ENCODE results near the gene KRTAP5-9.
"Not testable (repeated sequence)": the region's sequence is repeated elsewhere in the genome, so short reads cannot be mapped to it uniquely, and the experiment has no call there.

Gene KRTAP5-9

DNA sequence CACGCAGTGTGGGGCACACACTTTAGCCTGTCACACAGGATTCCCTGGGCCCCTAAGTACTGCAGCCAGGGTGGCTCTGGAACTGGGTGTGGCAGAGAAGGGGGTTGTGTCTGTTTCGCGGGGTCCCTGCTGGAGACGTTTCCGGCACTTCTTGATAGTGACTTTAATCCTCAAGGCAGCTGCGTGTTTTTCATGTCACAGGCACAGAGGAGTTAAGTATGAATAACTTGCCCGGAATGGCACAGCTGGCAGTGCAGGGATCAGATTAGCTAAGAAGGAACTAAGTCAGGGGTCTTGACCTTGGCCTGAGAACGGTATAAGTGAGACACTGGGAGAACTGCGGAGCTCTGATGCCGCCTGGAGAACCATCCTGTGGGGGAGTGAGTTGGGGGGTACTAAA, 28.7 kb upstream of the KRTAP5-9 start:
- TF ChIP-seq, protein P1, sequence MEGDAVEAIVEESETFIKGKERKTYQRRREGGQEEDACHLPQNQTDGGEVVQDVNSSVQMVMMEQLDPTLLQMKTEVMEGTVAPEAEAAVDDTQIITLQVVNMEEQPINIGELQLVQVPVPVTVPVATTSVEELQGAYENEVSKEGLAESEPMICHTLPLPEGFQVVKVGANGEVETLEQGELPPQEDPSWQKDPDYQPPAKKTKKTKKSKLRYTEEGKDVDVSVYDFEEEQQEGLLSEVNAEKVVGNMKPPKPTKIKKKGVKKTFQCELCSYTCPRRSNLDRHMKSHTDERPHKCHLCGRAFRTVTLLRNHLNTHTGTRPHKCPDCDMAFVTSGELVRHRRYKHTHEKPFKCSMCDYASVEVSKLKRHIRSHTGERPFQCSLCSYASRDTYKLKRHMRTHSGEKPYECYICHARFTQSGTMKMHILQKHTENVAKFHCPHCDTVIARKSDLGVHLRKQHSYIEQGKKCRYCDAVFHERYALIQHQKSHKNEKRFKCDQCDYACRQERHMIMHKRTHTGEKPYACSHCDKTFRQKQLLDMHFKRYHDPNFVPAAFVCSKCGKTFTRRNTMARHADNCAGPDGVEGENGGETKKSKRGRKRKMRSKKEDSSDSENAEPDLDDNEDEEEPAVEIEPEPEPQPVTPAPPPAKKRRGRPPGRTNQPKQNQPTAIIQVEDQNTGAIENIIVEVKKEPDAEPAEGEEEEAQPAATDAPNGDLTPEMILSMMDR (IDR thresholded peaks at IDR 0.05; ENCODE audit: low read depth, low read length, missing control alignments) = no peak
- H3K4me3 ChIP-seq (replicated peaks; ENCODE audit: low read depth, low read length) = no peak overlapping the region
- no peak for DNase-seq (ENCODE audit: extremely low read depth, low read depth)

DNA sequence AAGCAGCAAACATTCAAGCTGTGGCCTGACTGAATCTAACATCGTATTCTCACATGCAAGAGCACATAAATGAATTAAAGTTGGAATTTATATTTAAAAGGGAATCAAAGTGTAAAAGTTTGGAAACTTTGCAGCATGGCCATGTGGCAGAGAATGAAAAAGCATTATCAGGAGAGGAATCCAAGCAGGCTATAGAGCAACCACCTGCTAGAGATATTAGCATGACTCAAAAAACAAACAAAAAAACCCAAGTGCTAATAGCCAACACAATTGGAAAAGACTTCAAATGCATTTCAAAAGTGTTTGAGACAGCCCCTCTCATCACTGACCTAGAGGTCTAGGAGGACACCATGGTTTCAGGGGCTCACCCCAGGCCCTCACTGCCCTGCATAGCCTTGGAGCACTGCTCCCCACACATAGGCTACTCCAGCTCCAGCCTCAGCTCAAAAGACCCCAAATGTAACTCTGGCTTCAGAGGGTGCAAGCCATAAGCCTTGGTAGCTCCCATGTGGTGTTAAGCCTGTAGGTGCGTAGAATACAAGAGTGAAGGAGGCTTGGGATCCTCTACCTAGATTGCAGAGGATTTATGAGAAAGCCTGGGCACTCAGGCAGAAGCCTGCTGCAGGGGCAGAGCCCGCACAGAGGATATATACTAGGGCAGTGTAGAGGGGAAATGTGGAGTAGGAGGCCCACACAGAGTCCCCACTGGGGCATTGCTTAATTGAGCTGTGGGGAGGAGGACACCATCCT, 22.9 kb upstream of the KRTAP5-9 start:
- TF ChIP-seq, protein P1 (IDR thresholded peaks at IDR 0.05; ENCODE audit: low read depth, low read length, missing control alignments) = no peak
- H3K4me3 ChIP-seq (replicated peaks; ENCODE audit: low read depth, low read length) = no peak overlapping the region
- no peak for DNase-seq (ENCODE audit: extremely low read depth, low read depth)

DNA sequence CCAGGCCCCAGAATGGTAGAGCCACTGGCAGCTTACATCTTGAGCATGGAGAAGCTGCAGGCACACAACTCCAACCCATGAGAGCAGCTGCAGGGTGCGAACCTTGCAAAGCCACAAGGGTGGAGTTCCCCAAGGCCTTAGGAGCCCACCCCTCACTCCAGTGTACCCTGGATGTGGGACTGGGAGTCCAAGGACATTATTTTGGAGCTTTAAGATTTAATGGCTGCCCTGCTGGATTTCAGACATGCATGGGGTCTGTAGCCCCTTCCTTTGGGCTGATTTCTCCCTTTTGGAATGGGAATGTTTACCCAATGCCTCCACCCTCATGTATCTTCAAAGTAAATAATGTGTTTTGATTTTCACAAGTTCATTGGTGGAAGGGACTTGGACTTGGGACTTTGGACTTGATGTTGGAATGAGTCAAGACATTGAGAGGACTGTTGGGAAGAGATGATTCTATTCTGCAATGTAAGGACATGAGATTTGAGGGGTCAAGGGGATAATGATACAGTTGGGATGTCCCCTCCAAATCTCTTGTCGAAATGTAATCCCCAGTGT, 22.2 kb upstream of the KRTAP5-9 start:
- DNase-seq (ENCODE audit: extremely low read depth, low read depth) = no peak
- TF ChIP-seq, protein P1 (IDR thresholded peaks at IDR 0.05; ENCODE audit: low read depth, low read length, missing control alignments) = no peak
- H3K4me3 ChIP-seq (replicated peaks; ENCODE audit: low read depth, low read length) = no peak overlapping the region

- H3K4me3 ChIP-seq (replicated peaks; ENCODE audit: low read depth, low read length); DNase-seq (ENCODE audit: extremely low read depth, low read depth): not testable (repeated sequence)
Measured at GRCh38 chr11:71526796-71527575, 21.2 kb upstream of the KRTAP5-9 start, which contains the start of gene KRTAP5-7. KRTAP5-7 (plus strand) TSS chr11:71527267; CDS start chr11:71527301, 34 bp downstream.

DNA sequence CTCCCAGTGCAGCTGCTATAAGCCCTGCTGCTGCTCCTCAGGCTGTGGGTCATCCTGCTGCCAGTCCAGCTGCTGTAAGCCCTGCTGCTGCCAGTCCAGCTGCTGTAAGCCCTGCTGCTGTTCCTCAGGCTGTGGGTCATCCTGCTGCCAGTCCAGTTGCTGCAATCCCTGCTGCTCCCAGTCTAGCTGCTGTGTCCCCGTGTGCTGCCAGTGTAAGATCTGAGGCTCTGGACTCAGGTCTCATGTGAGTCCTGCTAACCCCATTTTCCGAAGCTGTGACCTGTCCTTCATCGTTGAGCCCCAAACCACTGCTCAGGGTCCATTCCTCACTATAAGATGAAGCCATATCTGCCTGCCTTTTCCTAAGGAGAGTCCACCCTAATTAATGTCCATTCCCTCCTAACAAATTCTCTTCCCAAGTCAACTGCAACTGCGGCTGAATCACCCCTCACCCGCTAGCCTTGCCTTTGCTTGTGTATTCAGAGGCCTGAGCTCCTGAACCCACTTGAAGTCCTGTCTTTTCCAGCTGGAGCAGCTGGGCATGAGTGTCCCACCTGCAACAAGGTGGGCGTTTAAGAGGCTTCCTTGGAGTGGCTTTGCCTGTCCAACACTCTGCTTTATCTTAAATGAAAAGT, 20.5 kb upstream of the KRTAP5-9 start:
- H3K4me3 ChIP-seq (replicated peaks; ENCODE audit: low read depth, low read length) = no peak overlapping the region
- TF ChIP-seq, protein P1 (IDR thresholded peaks at IDR 0.05; ENCODE audit: low read depth, low read length, missing control alignments) = no peak
- no peak for DNase-seq (ENCODE audit: extremely low read depth, low read depth)

DNA sequence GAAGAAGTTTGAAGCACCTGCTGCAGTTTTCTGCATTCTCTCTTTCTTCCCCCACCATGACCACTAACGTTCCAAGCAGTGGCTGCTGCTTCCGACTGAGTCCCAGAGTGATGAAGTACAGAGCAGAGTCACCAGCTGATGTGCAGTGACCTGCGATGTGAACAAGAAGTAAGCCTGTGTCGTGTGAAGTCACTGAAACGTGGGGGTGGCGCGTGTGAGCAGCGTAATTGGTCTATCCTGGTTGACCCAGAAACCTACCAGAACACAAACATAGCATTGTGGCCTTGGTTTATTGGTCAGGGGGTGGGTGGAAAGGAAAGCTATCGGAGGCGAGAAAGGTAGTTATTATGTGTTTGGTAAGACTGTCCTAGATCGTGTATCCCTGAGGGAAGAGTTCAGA, 17.6 kb upstream of the KRTAP5-9 start:
- H3K4me3 ChIP-seq (replicated peaks; ENCODE audit: low read depth, low read length) = no peak overlapping the region
- TF ChIP-seq, protein P1 (IDR thresholded peaks at IDR 0.05; ENCODE audit: low read depth, low read length, missing control alignments) = no peak
- no peak for DNase-seq (ENCODE audit: extremely low read depth, low read depth)

All from HFF-Myc (cell line).